ENCODE data around the gene PACSIN2.

The PACSIN2 gene

GRCh38 chr22:42831712-42832111 is 183.2 kb downstream of the PACSIN2 start:
- TF ChIP-seq, protein P1, sequence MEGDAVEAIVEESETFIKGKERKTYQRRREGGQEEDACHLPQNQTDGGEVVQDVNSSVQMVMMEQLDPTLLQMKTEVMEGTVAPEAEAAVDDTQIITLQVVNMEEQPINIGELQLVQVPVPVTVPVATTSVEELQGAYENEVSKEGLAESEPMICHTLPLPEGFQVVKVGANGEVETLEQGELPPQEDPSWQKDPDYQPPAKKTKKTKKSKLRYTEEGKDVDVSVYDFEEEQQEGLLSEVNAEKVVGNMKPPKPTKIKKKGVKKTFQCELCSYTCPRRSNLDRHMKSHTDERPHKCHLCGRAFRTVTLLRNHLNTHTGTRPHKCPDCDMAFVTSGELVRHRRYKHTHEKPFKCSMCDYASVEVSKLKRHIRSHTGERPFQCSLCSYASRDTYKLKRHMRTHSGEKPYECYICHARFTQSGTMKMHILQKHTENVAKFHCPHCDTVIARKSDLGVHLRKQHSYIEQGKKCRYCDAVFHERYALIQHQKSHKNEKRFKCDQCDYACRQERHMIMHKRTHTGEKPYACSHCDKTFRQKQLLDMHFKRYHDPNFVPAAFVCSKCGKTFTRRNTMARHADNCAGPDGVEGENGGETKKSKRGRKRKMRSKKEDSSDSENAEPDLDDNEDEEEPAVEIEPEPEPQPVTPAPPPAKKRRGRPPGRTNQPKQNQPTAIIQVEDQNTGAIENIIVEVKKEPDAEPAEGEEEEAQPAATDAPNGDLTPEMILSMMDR (IDR thresholded peaks at IDR 0.05; ENCODE audit: control insufficient read depth, insufficient read depth, low read depth, low read length, missing control alignments), result no peak
- DNase-seq (ENCODE audit: low read depth), result no peak
- no peak overlapping the region for H3K4me3 ChIP-seq (ENCODE audit: control insufficient read depth, low read depth, low read length)

- TF ChIP-seq, protein P1 (IDR thresholded peaks at IDR 0.05; ENCODE audit: control insufficient read depth, insufficient read depth, low read depth, low read length, missing control alignments), result no peak
- DNase-seq (ENCODE audit: low read depth), result no peak
- H3K4me3 ChIP-seq (ENCODE audit: control insufficient read depth, low read depth, low read length), result no peak overlapping the region
These were observed 184.8 kb downstream of the PACSIN2 start for GRCh38 chr22:42830161-42830560.

DNA sequence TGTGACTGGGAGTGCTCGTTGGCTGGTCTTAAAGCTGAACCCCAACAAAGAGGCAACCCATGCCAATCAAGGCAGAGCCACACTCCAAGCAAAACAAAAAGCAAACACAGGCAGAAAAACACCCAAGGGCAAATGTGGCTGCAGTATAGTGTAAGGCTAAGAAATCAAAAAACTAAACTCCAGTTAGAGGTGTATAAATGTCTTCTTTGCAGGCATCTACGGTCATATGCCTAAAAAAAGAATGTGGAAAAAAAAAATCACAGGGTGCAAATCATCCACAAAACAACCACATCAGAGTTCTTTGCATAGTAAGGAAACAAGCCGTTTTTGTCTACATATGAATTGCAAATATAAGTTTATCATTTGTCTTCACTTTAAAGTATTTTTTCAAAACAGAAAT is 185.6 kb downstream of the PACSIN2 start:
- H3K4me3 ChIP-seq (ENCODE audit: control insufficient read depth, low read depth, low read length), result no peak overlapping the region
- DNase-seq (ENCODE audit: low read depth), result no peak
- TF ChIP-seq, protein P1 (IDR thresholded peaks at IDR 0.05; ENCODE audit: control insufficient read depth, insufficient read depth, low read depth, low read length, missing control alignments), result no peak

DNA sequence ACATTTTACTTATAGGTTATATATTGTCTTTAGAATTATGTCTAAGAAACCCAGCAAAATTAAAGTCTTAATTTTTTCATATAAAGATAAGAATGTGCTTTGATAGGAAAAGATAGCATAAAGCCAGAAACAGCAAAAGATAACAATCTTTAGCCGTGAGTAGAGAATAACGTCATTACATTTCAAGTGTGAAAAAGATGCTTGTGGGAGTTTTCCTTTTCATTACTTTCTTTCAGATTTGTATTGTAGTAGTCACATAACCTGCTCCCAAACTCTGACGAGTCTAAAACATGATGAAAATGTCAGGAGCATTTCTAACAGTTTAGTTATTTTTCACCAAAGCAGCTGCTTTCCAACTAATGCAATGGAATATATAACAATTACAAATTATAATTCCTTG is 189.2 kb downstream of the PACSIN2 start:
- DNase-seq (ENCODE audit: low read depth), result no peak
- no peak overlapping the region for H3K4me3 ChIP-seq (ENCODE audit: control insufficient read depth, low read depth, low read length)
- TF ChIP-seq, protein P1 (IDR thresholded peaks at IDR 0.05; ENCODE audit: control insufficient read depth, insufficient read depth, low read depth, low read length, missing control alignments), result no peak

DNA sequence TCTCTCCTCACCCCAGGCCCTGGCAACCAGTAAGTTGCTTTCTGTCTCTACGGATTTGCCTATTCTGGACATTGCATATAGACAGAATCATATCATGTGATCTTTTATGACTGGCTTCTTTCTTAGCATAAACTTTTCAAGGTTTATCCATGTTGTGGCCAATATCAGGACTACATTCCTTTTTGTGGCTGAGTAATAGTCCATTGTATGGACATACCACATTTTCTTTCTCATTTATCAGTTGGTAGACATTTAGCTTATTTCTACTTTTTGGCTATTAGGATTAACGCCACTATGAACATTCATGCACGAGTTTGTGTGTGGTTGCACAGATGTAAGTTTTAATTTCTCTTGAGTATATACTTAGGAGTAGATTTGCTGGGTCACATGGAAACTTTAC is 193.6 kb downstream of the PACSIN2 start:
- TF ChIP-seq, protein P1 (IDR thresholded peaks at IDR 0.05; ENCODE audit: control insufficient read depth, insufficient read depth, low read depth, low read length, missing control alignments), result no peak
- no peak overlapping the region for H3K4me3 ChIP-seq (ENCODE audit: control insufficient read depth, low read depth, low read length)
- no peak for DNase-seq (ENCODE audit: low read depth)

DNA sequence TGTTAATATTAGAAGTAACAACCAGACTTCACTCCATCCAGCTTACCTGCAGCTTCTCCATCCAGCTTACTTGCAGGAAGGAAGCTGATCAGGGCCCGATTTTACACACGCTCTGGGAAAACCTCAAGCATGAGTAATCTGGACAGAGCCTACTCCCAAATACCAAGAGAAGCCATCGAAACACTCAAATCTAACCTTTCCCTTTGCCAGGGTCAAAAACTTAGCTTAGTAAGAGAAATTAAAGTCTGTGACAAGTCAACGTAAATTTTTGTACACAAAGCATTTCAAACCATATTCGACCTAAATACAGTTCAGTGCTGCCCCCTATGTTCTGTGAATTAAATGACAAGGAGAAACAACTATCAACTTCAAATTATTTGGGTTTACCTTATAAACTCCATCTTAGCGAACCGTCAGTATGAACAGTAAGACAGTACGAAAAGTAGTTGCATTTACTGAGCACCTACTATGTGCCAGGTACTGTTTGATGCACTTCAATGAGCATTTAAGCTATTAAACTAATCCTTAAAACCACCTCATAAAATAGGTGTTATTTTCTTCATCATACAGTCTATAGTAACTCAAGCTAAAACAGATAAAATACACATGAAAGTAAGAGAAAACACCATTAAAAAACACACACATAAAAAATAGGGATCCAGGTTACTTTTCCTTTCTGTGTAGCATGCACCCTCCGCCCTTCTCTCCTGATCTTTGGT is 194.7 kb downstream of the PACSIN2 start:
- H3K4me3 ChIP-seq (ENCODE audit: control insufficient read depth, low read depth, low read length), result no peak overlapping the region
- TF ChIP-seq, protein P1 (IDR thresholded peaks at IDR 0.05; ENCODE audit: control insufficient read depth, insufficient read depth, low read depth, low read length, missing control alignments), result peak; percentile 44
- peak; percentile 55 for DNase-seq (ENCODE audit: low read depth)
